IMR-90 (cell line): ENCODE results near the gene CCDC167. TPM values are rescaled to one million over a fixed set of nuclear protein-coding genes. Genes with fewer than 3 reads are reported as not detected.
A peak's percentile ranks its signal among the peaks of the same experiment; 100 is the strongest.

Experiments
- ATAC-seq: fragments of 200-7000 bp; cut with Tn5 transposase; 2 replicates; pipeline ENCODE4 v1.9.1; 2020; ENCODE audit warnings: low read depth, mild to moderate bottlenecking, moderate library complexity
- BruUV-seq: library from RNA; stranded (reverse); fragments of 400-500 nt; replicated peaks from 2 replicates; lab custom pipeline; 2021; lab: Mats Ljungman, UMichigan
- CTCF ChIA-PET: fragments of 300-600 bp; formaldehyde crosslinking; extraction: SDS; loops from one replicate; lab custom pipeline; 2021; ENCODE audit warnings: antibody characterized with exemption; lab: Yijun Ruan, JAX
- POLR2A ChIA-PET: fragments of 300-600 bp; sonication (Branson Sonifier 250); formaldehyde crosslinking; loops from one replicate; lab custom pipeline; 2022; ENCODE audit warnings: antibody characterized with exemption; ENCODE audit not compliant: unreplicated experiment; lab: Charles Lee
- DNase-seq: peaks from one replicate; pipeline ENCODE4 v3.0.0; 2013
- H2AFZ ChIP-seq: replicated peaks from 2 replicates; pipeline ENCODE3; 2013; ENCODE audit warnings: low read length, mild to moderate bottlenecking; ENCODE audit not compliant: poor library complexity
- H2AK5ac ChIP-seq: 2 replicates; pipeline ENCODE4 v1.6.1; 2013; ENCODE audit warnings: low read depth, low read length, inconsistent platforms
- H2AK9ac ChIP-seq: replicated peaks from 2 replicates; pipeline ENCODE3; 2013; ENCODE audit warnings: mild to moderate bottlenecking, low read depth, low read length, moderate library complexity; ENCODE audit not compliant: poor library complexity
- H2BK120ac ChIP-seq: 2 replicates; pipeline ENCODE4 v1.6.1; 2013; ENCODE audit warnings: low read depth, low read length, inconsistent platforms
- H2BK15ac ChIP-seq: 3 replicates; pipeline ENCODE4 v1.6.1; 2013; ENCODE audit warnings: low read depth, low read length, inconsistent platforms
- H2BK20ac ChIP-seq: 2 replicates; pipeline ENCODE4 v1.6.1; 2013; ENCODE audit warnings: low read depth, mild to moderate bottlenecking, inconsistent platforms, low read length, moderate library complexity
- H2BK5ac ChIP-seq: 2 replicates; pipeline ENCODE4 v1.6.1; 2013; ENCODE audit warnings: mild to moderate bottlenecking, low read depth, low read length, inconsistent platforms; ENCODE audit not compliant: poor library complexity, severe bottlenecking
- H3K14ac ChIP-seq: replicated peaks from 2 replicates; pipeline ENCODE4 v1.6.1; 2013; ENCODE audit warnings: low read depth, low read length, inconsistent platforms
- H3K18ac ChIP-seq: 2 replicates; pipeline ENCODE4 v1.6.1; 2013; ENCODE audit warnings: low read depth, low read length, control low read depth
- H3K23ac ChIP-seq: 2 replicates; pipeline ENCODE4 v1.6.1; 2013; ENCODE audit warnings: low read depth, low read length, inconsistent platforms
- H3K27ac ChIP-seq: 2 replicates; pipeline ENCODE4 v1.5.1; 2013; ENCODE audit warnings: mild to moderate bottlenecking, control low read depth, low read length; ENCODE audit not compliant: insufficient read depth
- H3K27me3 ChIP-seq: 2 replicates; pipeline ENCODE4 v1.6.1; 2013; ENCODE audit warnings: low read length; ENCODE audit not compliant: control insufficient read depth, insufficient read depth
- H3K36me3 ChIP-seq: 2 replicates; pipeline ENCODE4 v1.6.1; 2013; ENCODE audit warnings: low read length, mixed read lengths; ENCODE audit not compliant: control insufficient read depth, insufficient read depth
- H3K4ac ChIP-seq: 2 replicates; pipeline ENCODE4 v1.6.1; 2013; ENCODE audit warnings: low read depth, low read length, inconsistent platforms
- H3K4me1 ChIP-seq: 2 replicates; pipeline ENCODE4 v1.6.1; 2013; ENCODE audit warnings: low read length, mixed read lengths; ENCODE audit not compliant: control insufficient read depth, insufficient read depth
- H3K4me2 ChIP-seq: 2 replicates; pipeline ENCODE4 v1.6.1; 2013; ENCODE audit warnings: low read depth, mild to moderate bottlenecking, control low read depth, low read length, moderate library complexity
- H3K4me3 ChIP-seq: 2 replicates; pipeline ENCODE4 v1.5.1; 2013; ENCODE audit warnings: low read depth, mild to moderate bottlenecking, control low read depth, low read length, moderate library complexity; ENCODE audit not compliant: insufficient read depth
- H3K56ac ChIP-seq: 2 replicates; pipeline ENCODE4 v1.6.1; 2013; ENCODE audit warnings: low read length, inconsistent platforms; ENCODE audit not compliant: insufficient read depth; ENCODE audit errors: extremely low read depth
- H3K79me1 ChIP-seq, 2 experiments: 2 replicates each; pipeline ENCODE4 v1.6.1; 2013; ENCODE audit warnings: low read length in 2 of 2, inconsistent platforms in 1 of 2, low read depth in 1 of 2
- H3K9ac ChIP-seq: 2 replicates; pipeline ENCODE4 v1.6.1; 2013; ENCODE audit warnings: low read depth, low read length, control low read depth
- H3K9me1 ChIP-seq: 2 replicates; pipeline ENCODE4 v1.6.1; 2013; ENCODE audit warnings: low read length, inconsistent platforms; ENCODE audit not compliant: insufficient read depth
- H3K9me3 ChIP-seq: 2 replicates; pipeline ENCODE4 v1.6.1; 2013; ENCODE audit warnings: low read length; ENCODE audit not compliant: control insufficient read depth, insufficient read depth
- H4K20me1 ChIP-seq: 2 replicates; pipeline ENCODE4 v1.6.1; 2013; ENCODE audit warnings: low read length, inconsistent platforms; ENCODE audit not compliant: insufficient read depth
- H4K5ac ChIP-seq: 2 replicates; pipeline ENCODE4 v1.6.1; 2013; ENCODE audit warnings: mild to moderate bottlenecking, low read depth, low read length, control low read depth
- H4K8ac ChIP-seq, 2 experiments: 2 replicates each; pipeline ENCODE4 v1.6.1; 2013; ENCODE audit warnings: low read depth in 2 of 2, low read length in 2 of 2, control low read depth in 1 of 2, inconsistent platforms in 1 of 2
- H4K91ac ChIP-seq: 2 replicates; pipeline ENCODE4 v1.6.1; 2013; ENCODE audit warnings: low read depth, low read length, inconsistent platforms; ENCODE audit not compliant: insufficient read depth
- BHLHE40 ChIP-seq: fragments of 150-350 bp; IDR thresholded peaks from 2 replicates; pipeline ENCODE4 v1.6.1; 2016; ENCODE audit warnings: mild to moderate bottlenecking, low read depth, low read length
- RAD21 ChIP-seq: IDR thresholded peaks from 2 replicates; pipeline ENCODE4 v1.6.1; 2012; ENCODE audit warnings: low read length, improper control_type of control experiment
- SMC3 ChIP-seq: fragments of 150-350 bp; IDR thresholded peaks from 2 replicates; pipeline ENCODE4 v1.6.1; 2016; ENCODE audit warnings: low read depth, mild to moderate bottlenecking, antibody characterized with exemption, low read length, moderate library complexity
- WGBS, 2 experiments: methylation state at CpG; one replicate each; pipeline versions ENCODE4 v1.1.5 to v1.1.7; 2013; ENCODE audit warnings: missing lambda C conversion rate in 2 of 2; ENCODE audit not compliant: insufficient read length in 1 of 2; ENCODE audit errors: extremely low coverage in 2 of 2; 5-methylcytosine and 5-hydroxymethylcytosine counted together
- dilution Hi-C: fragments of 300-500 bp; cut with HindIII; formaldehyde crosslinking; loops from one replicate; pipeline ENCODE4 v1.14.3; 2018; ENCODE audit warnings: low sequenced_read_pairs; ENCODE audit not compliant: unreplicated experiment
- in situ Hi-C: fragments of 300-500 bp; cut with MboI; formaldehyde crosslinking; loops from 3 replicates; pipeline ENCODE4 v1.14.3; 2019; ENCODE audit warnings: low sequenced_read_pairs, inconsistent platforms, mixed read lengths
- intact Hi-C: fragments of 100-400 bp; cut with micrococcal nuclease; formaldehyde crosslinking; loops from 2 replicates; pipeline ENCODE4 v1.10.0; 2022
- polyA plus RNA-seq, 3 experiments: library from polyadenylated mRNA; depleted of rRNA; stranded (reverse); fragments of >200 nt; gene quantifications; 2 replicates each; pipeline ENCODE4 v1.2.3, GENCODE V29; 2012; ENCODE audit warnings: low replicate concordance in 1 of 3
- total RNA-seq: library from RNA; depleted of rRNA; stranded (reverse); fragments of >200 nt; gene quantifications from 2 replicates; pipeline ENCODE4 v1.2.3, GENCODE V29; 2012
- TF ChIP-seq, protein P1 (sequence below): conservative IDR thresholded peaks from 2 replicates; pipeline ENCODE4 v1.5.1; 2012; ENCODE audit warnings: mild to moderate bottlenecking, low read depth, low read length, improper control_type of control experiment

Gene CCDC167
- total and polyA plus RNA-seq, 2 of the 4 experiments (the other 2 are of a cell fraction): 35.8 to 96.8 TPM

DNA sequence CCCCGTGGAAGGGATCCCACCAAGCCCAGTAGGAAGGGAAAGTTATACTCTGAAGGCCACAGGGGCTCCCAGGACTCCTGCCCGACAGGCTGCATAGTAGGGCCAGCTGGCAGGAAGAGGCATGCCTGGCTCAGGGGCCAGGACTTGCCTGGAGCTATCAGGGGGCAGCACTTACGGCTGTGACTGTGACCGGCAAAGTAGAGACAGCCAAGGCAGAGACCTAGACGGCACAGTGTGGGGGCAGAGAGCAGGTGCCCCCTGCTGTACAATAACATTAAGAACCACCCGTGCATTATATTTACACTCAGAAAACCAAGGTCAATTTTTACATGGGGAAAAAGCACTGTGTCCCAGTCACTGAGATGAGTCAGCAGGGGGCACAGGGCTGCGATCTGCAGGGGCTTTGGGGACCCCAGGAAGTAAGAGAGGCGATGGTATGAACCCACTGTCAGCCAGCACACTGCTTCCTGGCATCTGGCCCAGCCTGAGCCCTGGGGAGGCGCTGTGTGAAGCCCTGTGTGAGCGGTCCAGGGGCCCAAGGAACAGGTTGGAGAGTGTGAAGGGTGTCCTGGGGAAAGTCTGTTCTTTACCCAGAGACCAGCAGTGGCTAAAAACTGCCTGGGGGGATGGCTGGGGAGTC lies 9.9 kb downstream of the CCDC167 start:
- WGBS, 2 experiments: 50% methylated on average over 3 of the region's 10 CpGs; no CpG with 5 or more reads in 1 of the 2 experiments
- Histone ChIP-seq H3K4me1 (no peaks in the 10 kb centered on the region), H2AFZ (peak overlapping the region; percentile 59), H2BK5ac (no peak overlapping the region), H3K23ac (no peak overlapping the region), H3K14ac (no peak overlapping the region), H3K79me1 (peaks cover 0 to 32% of the 10 kb centered on the region in 2 experiments; a peak in 3 of 4 replicates), H3K56ac (no peak overlapping the region), H3K27ac (no peak overlapping the region), H3K4me2 (no peak overlapping the region), H3K36me3 (no peaks in the 10 kb centered on the region), H3K27me3 (no peaks in the 10 kb centered on the region), H3K9me1 (peaks cover 4% of the 10 kb centered on the region; the same call in 1 of the 2 replicates), H2AK5ac (no peak overlapping the region; the same call in 1 of the 2 replicates), H3K4me3 (no peak overlapping the region), H2BK20ac (no peak overlapping the region), H3K4ac (no peak overlapping the region), H3K9me3 (no peaks in the 10 kb centered on the region), H4K20me1 (peaks cover 6% of the 10 kb centered on the region), H3K9ac (no peak overlapping the region), H2BK15ac (no peak overlapping the region), H2BK120ac (no peak overlapping the region), H3K18ac (no peak overlapping the region), H4K91ac (no peak overlapping the region), H4K5ac (no peak overlapping the region), H2AK9ac (peak overlapping the region; percentile 71), H4K8ac (no peak overlapping the region)
- dilution Hi-C loops: no loop called here
- CTCF ChIA-PET: no interaction called here
- TF ChIP-seq BHLHE40: no peak
- TF ChIP-seq SMC3: peak; percentile 25; the same call in 1 of the 2 replicates
- TF ChIP-seq, protein P1, sequence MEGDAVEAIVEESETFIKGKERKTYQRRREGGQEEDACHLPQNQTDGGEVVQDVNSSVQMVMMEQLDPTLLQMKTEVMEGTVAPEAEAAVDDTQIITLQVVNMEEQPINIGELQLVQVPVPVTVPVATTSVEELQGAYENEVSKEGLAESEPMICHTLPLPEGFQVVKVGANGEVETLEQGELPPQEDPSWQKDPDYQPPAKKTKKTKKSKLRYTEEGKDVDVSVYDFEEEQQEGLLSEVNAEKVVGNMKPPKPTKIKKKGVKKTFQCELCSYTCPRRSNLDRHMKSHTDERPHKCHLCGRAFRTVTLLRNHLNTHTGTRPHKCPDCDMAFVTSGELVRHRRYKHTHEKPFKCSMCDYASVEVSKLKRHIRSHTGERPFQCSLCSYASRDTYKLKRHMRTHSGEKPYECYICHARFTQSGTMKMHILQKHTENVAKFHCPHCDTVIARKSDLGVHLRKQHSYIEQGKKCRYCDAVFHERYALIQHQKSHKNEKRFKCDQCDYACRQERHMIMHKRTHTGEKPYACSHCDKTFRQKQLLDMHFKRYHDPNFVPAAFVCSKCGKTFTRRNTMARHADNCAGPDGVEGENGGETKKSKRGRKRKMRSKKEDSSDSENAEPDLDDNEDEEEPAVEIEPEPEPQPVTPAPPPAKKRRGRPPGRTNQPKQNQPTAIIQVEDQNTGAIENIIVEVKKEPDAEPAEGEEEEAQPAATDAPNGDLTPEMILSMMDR: peak; percentile 21; the same call in 1 of the 2 replicates
- TF ChIP-seq RAD21: 0 out of 2 replicates have a peak, but pooled peaks have one; percentile 12
- in situ Hi-C loops: no loop called here
- no TSS peak for BruUV-seq
- POLR2A ChIA-PET: no interaction called here
- ATAC-seq (peak; percentile 50), DNase-seq (no peak)
- intact Hi-C loops: loop anchor here (10.0 kb wide), 1 partner anchor 515 kb away; no protein-coding TSS in a partner anchor
